Measurements from ENCODE around the gene TXNRD2. TPM values are rescaled to one million over a fixed set of nuclear protein-coding genes. Genes with fewer than 3 reads are reported as not detected.
A peak's percentile ranks its signal among the peaks of the same experiment; 100 is the strongest.

The TXNRD2 gene
- total RNA-seq, 4 donors from 2014 or later = 8.0 to 11.3 (median 10.4) TPM

DNA sequence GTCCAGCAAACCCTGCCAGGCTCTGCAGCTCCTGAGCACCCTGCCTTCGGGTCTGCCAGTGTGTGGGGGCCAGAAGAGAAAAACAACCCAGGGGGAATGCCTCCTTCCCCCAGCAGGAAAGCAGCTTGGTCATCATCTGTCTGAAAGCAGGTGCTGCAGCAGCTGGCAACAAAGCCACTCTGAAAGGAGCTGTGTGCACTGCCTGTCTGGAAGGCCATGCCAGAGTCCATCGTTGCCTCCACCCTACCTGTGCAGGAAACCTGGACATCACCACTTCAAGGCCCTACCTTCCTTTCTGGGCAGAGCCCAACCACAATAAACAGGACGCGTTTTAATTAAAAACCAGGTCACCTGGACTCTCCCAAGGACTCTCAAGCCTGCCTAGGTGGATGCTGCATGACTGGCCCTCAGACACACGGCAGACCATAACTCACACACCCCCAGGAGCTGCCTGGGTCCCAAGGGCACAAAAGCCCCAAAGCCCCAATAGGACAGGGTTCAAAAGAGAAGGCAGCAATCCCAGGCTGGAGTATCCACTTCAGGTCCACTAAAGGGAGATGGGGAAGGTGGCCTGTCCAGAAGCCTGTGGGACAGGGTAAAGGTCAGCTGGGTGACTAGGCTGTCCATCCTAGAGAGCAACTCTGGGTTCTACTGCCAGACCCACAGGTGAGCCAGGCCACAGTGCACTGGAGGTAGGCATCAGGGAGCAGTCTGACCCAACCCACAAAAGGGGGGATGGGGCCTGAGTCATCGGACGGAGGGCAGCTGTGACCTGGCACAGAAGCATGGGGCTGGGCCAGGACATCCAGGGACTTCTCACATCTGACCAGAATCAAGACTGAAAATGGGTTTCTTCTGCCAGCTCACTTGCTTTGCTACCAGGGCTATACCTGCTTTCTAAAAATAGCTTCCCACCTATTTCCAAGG lies 93.1 kb downstream of the TXNRD2 start:
- DNase-seq = no peak
- 45 to 55% methylated on average over 4 to 7 of the region's 7 CpGs for WGBS, 2 donors

DNA sequence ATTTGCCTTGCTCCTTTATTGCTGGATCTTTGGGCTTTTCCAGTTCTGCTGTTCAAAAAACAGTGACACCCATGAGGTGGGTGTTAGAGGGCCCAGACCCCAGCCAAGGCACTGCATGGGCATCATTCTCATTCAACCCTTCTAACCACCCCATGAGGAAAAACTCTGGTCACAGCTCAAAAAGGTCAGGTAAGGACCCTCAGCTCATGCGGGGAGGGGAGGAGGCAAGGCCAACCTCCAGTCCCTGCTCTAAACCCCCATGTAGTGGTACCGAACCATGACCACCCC lies 94.3 kb downstream of the TXNRD2 start:
- intact Hi-C loops (cut with DNase I) = no loop called here
- TF ChIP-seq, protein P1, sequence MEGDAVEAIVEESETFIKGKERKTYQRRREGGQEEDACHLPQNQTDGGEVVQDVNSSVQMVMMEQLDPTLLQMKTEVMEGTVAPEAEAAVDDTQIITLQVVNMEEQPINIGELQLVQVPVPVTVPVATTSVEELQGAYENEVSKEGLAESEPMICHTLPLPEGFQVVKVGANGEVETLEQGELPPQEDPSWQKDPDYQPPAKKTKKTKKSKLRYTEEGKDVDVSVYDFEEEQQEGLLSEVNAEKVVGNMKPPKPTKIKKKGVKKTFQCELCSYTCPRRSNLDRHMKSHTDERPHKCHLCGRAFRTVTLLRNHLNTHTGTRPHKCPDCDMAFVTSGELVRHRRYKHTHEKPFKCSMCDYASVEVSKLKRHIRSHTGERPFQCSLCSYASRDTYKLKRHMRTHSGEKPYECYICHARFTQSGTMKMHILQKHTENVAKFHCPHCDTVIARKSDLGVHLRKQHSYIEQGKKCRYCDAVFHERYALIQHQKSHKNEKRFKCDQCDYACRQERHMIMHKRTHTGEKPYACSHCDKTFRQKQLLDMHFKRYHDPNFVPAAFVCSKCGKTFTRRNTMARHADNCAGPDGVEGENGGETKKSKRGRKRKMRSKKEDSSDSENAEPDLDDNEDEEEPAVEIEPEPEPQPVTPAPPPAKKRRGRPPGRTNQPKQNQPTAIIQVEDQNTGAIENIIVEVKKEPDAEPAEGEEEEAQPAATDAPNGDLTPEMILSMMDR (IDR thresholded peaks at IDR 0.05) = no peak
- no peak for TF ChIP-seq POLR2A (IDR thresholded peaks at IDR 0.05)
- Histone ChIP-seq H3K27ac (no peak overlapping the region), H3K36me3 (peaks cover 10 to 33% (median 10%) of the 10 kb centered on the region in 3 donors), H3K9me3 (no peaks in the 10 kb centered on the region), H3K4me3 (no peak overlapping the region), H3K27me3 (no peaks in the 10 kb centered on the region), H3K4me1 (peaks cover 35 to 91% (median 56%) of the 10 kb centered on the region in 3 donors)
- no peak for DNase-seq
- 100% methylated on average over 1 of the region's 2 CpGs; no CpG with 5 or more reads in 1 of the 2 donors for WGBS, 2 donors

More for the DNA sequence above, 93.1 kb downstream of the TXNRD2 start:
- H3K36me3 ChIP-seq = peaks cover 10 to 35% (median 10%) of the 10 kb centered on the region in 3 donors
- H3K27me3 ChIP-seq = no peaks in the 10 kb centered on the region
- H3K4me1 ChIP-seq = peaks cover 45 to 91% (median 62%) of the 10 kb centered on the region in 3 donors
- peak overlapping the region; percentile 11 to 81 (median 66) for H3K27ac ChIP-seq
- intact Hi-C loops (cut with DNase I) = no loop called here
- TF ChIP-seq POLR2A (IDR thresholded peaks at IDR 0.05) = no peak
- TF ChIP-seq, protein P1 (IDR thresholded peaks at IDR 0.05) = no peak
- H3K9me3 ChIP-seq = no peaks in the 10 kb centered on the region
- H3K4me3 ChIP-seq = no peak overlapping the region

DNA sequence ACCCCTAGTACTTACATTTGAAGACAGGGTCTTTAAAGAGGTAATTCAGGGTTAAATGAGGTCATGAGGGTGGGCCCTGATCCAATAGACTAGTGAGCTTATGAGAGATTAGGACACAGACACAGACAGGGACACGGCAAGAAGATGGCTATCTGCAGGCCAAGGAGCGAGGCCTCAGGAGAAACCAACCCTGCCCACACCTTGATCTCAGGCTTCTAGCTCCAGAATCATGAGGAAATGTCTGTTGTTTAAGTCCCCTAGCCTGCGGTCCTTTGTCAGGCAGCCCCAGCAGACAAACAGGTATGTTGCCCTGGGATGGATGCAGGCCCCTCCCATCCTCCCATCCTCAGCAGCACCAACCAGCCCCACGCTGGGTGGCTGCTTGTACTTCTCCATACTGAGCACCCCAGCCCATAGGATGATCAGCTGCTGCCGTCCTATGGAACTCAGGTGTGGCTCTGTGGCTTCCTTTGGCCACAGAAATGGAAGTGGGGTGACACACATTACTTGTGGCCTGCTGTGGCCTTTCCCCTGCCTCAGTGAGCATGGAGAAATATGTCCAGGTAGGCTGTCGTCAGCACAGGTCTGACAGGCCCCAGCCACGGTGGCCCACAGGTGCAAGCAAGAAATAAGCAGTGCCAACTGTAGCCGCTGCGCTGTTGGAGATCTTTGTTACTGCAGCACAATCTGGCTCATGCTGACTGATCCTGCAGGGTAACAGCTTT lies 94.8 kb downstream of the TXNRD2 start:
- intact Hi-C loops (cut with DNase I) = no loop called here
- TF ChIP-seq, protein P1 (IDR thresholded peaks at IDR 0.05) = no peak
- TF ChIP-seq POLR2A (IDR thresholded peaks at IDR 0.05) = no peak
- Histone ChIP-seq H3K4me1 (peaks cover 32 to 91% (median 51%) of the 10 kb centered on the region in 3 donors), H3K4me3 (no peak overlapping the region), H3K27me3 (no peaks in the 10 kb centered on the region), H3K27ac (no peak overlapping the region), H3K9me3 (no peaks in the 10 kb centered on the region), H3K36me3 (peaks cover 7 to 27% (median 7%) of the 10 kb centered on the region in 3 donors)
- DNase-seq = no peak
- 92% methylated on average over 6 to 8 of the region's 9 CpGs for WGBS, 2 donors

DNA sequence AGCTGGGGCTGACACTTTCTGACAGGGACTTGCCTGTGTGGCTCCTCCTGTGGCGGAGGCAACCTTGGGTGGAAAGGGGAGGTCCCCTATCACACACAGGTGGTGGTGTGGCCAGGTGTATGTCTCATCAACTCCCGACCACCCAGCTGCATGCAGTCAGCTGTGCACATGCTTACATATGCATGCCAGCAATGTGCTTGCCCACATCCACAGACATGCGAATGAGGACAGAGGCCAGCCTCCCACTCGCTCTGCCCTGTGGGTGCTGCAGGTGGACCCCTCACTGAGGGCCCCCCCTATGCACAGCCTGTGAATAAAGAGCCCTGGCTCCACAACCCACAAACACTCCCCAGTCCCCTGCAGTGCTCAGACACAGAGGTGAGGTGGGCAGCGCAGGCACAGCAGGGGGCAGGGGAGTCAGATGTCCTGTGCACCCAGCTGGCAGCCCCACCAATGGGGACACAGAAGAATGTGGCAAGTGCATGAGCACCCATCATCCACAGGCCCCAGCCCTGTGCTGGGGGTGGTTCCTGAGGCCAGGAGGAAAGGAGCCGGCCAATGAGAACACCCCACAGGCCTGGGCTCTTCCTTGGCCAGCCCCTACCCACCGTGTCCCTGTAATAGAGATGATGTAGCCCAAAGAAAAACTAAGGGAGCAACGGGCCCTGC lies 96.4 kb downstream of the TXNRD2 start:
- Histone ChIP-seq H3K9me3 (no peaks in the 10 kb centered on the region), H3K27me3 (no peaks in the 10 kb centered on the region), H3K36me3 (peaks cover 0 to 12% (median 0%) of the 10 kb centered on the region in 3 donors), H3K4me1 (peaks cover 29 to 77% (median 38%) of the 10 kb centered on the region in 3 donors), H3K27ac (peak overlapping the region in 3 of 4 donors; percentile 46 to 84 (median 74)), H3K4me3 (no peak overlapping the region)
- 70 to 100% methylated on average over 1 to 5 of the region's 8 CpGs for WGBS, 2 donors
- intact Hi-C loops (cut with DNase I) = no loop called here
- TF ChIP-seq, protein P1 (IDR thresholded peaks at IDR 0.05) = no peak
- no peak for TF ChIP-seq POLR2A (IDR thresholded peaks at IDR 0.05)
- DNase-seq = no peak
